Endothelial cell of umbilical vein (primary cell): ENCODE data around the gene NCOA7. TPM values are rescaled to one million over a fixed set of nuclear protein-coding genes. Genes with fewer than 3 reads are reported as not detected.

Source experiments
- BruUV-seq: library from RNA; stranded (reverse); fragments of 400-500 nt; replicated peaks from 2 replicates; lab custom pipeline; 2021; lab: Mats Ljungman, UMichigan
- CTCF ChIA-PET: fragments of 300-600, 350-600 bp; sonication (Branson Sonifier 250); formaldehyde crosslinking; loops from one replicate; lab custom pipeline; 2021; ENCODE audit warnings: antibody characterized with exemption, inconsistent platforms; lab: Charles Lee
- POLR2A ChIA-PET: fragments of 300-600, 350-600 bp; sonication (Branson Sonifier 250); formaldehyde crosslinking; loops from one replicate; lab custom pipeline; 2021; ENCODE audit warnings: antibody characterized with exemption, inconsistent platforms; lab: Charles Lee
- DNase-seq: peaks from one replicate; pipeline ENCODE4 v3.0.0-alpha.2; 2011; ENCODE audit warnings: low read depth, low spot score
- FAIRE-seq: peaks from 2 replicates; lab custom pipeline; 2011; peaks lifted over from hg19 to GRCh38; lab: Jason Lieb, UNC
- H2AFZ ChIP-seq: 2 replicates; pipeline ENCODE4 v1.6.0; 2012; ENCODE audit warnings: low read depth, low read length, control low read depth, inconsistent platforms
- H3K27ac ChIP-seq: 2 replicates; pipeline ENCODE4 v1.5.1; 2011; ENCODE audit warnings: low read depth, mild to moderate bottlenecking, control low read depth, low read length, moderate library complexity; ENCODE audit not compliant: insufficient read depth
- H3K27me3 ChIP-seq, 2 experiments: 2 replicates each; pipeline versions ENCODE4 v1.6.0 to v1.6.1; 2011; ENCODE audit warnings: low read length in 2 of 2, mixed read lengths in 1 of 2; ENCODE audit not compliant: control insufficient read depth in 2 of 2, insufficient read depth in 2 of 2
- H3K36me3 ChIP-seq, 2 experiments: 2 replicates in 1 of 2; 3 replicates in 1 of 2; pipeline ENCODE4 v1.5.1; 2011; ENCODE audit warnings: low read length in 2 of 2, mild to moderate bottlenecking in 1 of 2, moderate library complexity in 1 of 2; ENCODE audit not compliant: control insufficient read depth in 2 of 2, insufficient read depth in 2 of 2; ENCODE audit errors: extremely low read depth in 1 of 2
- H3K4me1 ChIP-seq: 3 replicates; pipeline ENCODE4 v1.5.1; 2011; ENCODE audit warnings: mild to moderate bottlenecking, low read length; ENCODE audit not compliant: control insufficient read depth, insufficient read depth; ENCODE audit errors: extremely low read depth
- H3K4me2 ChIP-seq: 2 replicates; pipeline ENCODE4 v1.6.1; 2011; ENCODE audit warnings: low read length, control low read depth, mixed read lengths; ENCODE audit not compliant: insufficient read depth
- H3K4me3 ChIP-seq, 3 experiments: fragments of 200-600 bp in 1 of 3; sonication (generic), shearing (Covaris generic) in 1 of 3; replicated peaks in 1 of 3; 2 replicates each; pipeline ENCODE4 v1.5.1; 2011 to 2016; ENCODE audit warnings: control low read depth in 3 of 3, low read length in 3 of 3, mild to moderate bottlenecking in 2 of 3, inconsistent platforms in 1 of 3, low read depth in 1 of 3, moderate library complexity in 1 of 3; ENCODE audit not compliant: insufficient read depth in 1 of 3
- H3K79me2 ChIP-seq: 2 replicates; pipeline ENCODE4 v1.6.0; 2012; ENCODE audit warnings: low read length, inconsistent platforms; ENCODE audit not compliant: control insufficient read depth, insufficient read depth
- H3K9ac ChIP-seq: replicated peaks from 2 replicates; pipeline ENCODE3; 2011; ENCODE audit warnings: low read length, control low read depth; ENCODE audit not compliant: insufficient read depth; ENCODE audit errors: extremely low read depth
- H3K9me1 ChIP-seq: replicated peaks from 3 replicates; pipeline ENCODE4 v1.6.0; 2011; ENCODE audit warnings: mild to moderate bottlenecking, low read length; ENCODE audit not compliant: control insufficient read depth, insufficient read depth; ENCODE audit errors: extremely low read depth
- H3K9me3 ChIP-seq: replicated peaks from 2 replicates; pipeline ENCODE4 v1.5.1; 2012; ENCODE audit warnings: low read length, inconsistent platforms; ENCODE audit not compliant: control insufficient read depth, insufficient read depth
- H4K20me1 ChIP-seq: replicated peaks from 2 replicates; pipeline ENCODE3; 2011; ENCODE audit warnings: mild to moderate bottlenecking, low read length; ENCODE audit not compliant: control insufficient read depth, insufficient read depth; ENCODE audit errors: extremely low read depth
- CTCF ChIP-seq, 2 donors: IDR thresholded peaks; 1 replicate in 1 of 2; 2 replicates in 1 of 2; pipeline ENCODE4 v1.5.1; 2011; ENCODE audit warnings: low read length in 2 of 2, mild to moderate bottlenecking in 2 of 2, moderate library complexity in 2 of 2, control low read depth in 1 of 2, inconsistent platforms in 1 of 2, low read depth in 1 of 2; ENCODE audit not compliant: insufficient read depth in 1 of 2; ENCODE audit errors: extremely low read depth in 1 of 2
- GATA2 ChIP-seq: IDR thresholded peaks from 2 replicates; pipeline ENCODE4 v1.7.0; 2011; ENCODE audit warnings: low read depth, mild to moderate bottlenecking, moderate library complexity, mixed read lengths, low read length; ENCODE audit not compliant: insufficient read length, insufficient read depth
- JUN ChIP-seq: IDR thresholded peaks from 2 replicates; pipeline ENCODE4 v1.6.1; 2011; ENCODE audit warnings: borderline replicate concordance, low read depth; ENCODE audit not compliant: insufficient read length, insufficient read depth
- POLR2A ChIP-seq: IDR thresholded peaks from 2 replicates; pipeline ENCODE4 v1.6.1; 2012; ENCODE audit warnings: low read depth, mild to moderate bottlenecking, control low read depth, low read length
- POLR2AphosphoS5 ChIP-seq: IDR thresholded peaks from 2 replicates; pipeline ENCODE4 v1.6.1; 2012; ENCODE audit warnings: low read depth, mild to moderate bottlenecking, control low read depth, low read length, moderate library complexity; ENCODE audit not compliant: insufficient read depth
- dilution Hi-C: fragments of 300-500 bp; cut with MboI; formaldehyde crosslinking; loops from one replicate; pipeline ENCODE4 v1.15.0; 2019; ENCODE audit warnings: low sequenced_read_pairs; ENCODE audit not compliant: extremely low pct_ligation_motif_present
- intact Hi-C: fragments of 100-400 bp; cut with micrococcal nuclease; formaldehyde crosslinking; loops from one replicate; pipeline ENCODE4 v1.10.0; 2022
- polyA plus RNA-seq, 4 experiments: library from polyadenylated mRNA; depleted of rRNA in 3 of 4; stranded (reverse) in 3 of 4; unstranded in 1 of 4; fragments of >200 nt; gene quantifications; 2 replicates each; pipeline versions ENCODE4 v1.2.1 to v1.2.3, GENCODE V29; 2011 to 2012; ENCODE audit warnings: missing spikeins in 1 of 4
- small RNA-seq: library from RNA; depleted of rRNA; stranded (forward); fragments of <200 nt; gene quantifications from one replicate; pipeline ENCODE3, GENCODE V24; 2012; ENCODE audit warnings: low replicate concordance, low read depth; ENCODE audit not compliant: insufficient read depth, insufficient read length
- total RNA-seq: library from RNA; stranded (reverse); gene quantifications from 2 replicates; pipeline ENCODE4 v1.2.3, GENCODE V29; 2021

NCOA7 gene
- total and polyA plus RNA-seq, 2 donors (not counting 3 experiments of a cell fraction or from before 2014, with no cell fraction given): 27.7 to 71.2 TPM

GRCh38 chr6:125974214-125974866, 183.6 kb downstream of the NCOA7 start:
- Histone ChIP-seq H3K4me1 (no peaks in the 10 kb centered on the region), H3K9me1 (no peaks in the 10 kb centered on the region), H2AFZ (no peak overlapping the region), H3K9me3 (no peaks in the 10 kb centered on the region), H3K9ac (no peak overlapping the region), H3K36me3 (peaks cover 0 to 2% of the 10 kb centered on the region in 2 experiments), H3K27ac (no peak overlapping the region), H3K4me3 (no peak overlapping the region), H4K20me1 (no peaks in the 10 kb centered on the region), H3K4me2 (no peak overlapping the region), H3K79me2 (no peaks in the 10 kb centered on the region), H3K27me3 (no peaks in the 10 kb centered on the region)
- DNase-seq (peak; percentile 73), FAIRE-seq (no peak)
- TF ChIP-seq POLR2A (no peak), POLR2AphosphoS5 (no peak), JUN (peak; percentile 13), CTCF (IDR thresholded peaks at IDR 0.05; ENCODE audit: extremely low read depth in 1 of 2, insufficient read depth in 1 of 2, low read depth in 1 of 2, low read length in 2 of 2) (peak; percentile 19 to 33)
- dilution Hi-C loops: no loop called here
- CTCF ChIA-PET: interaction anchor here (0.6 to 3.4 kb wide), 34 partner anchors 9 to 821 kb away, joined by 3 to 76 read pairs (median 6); partner anchors contain the start of genes HINT3, NCOA7, TPD52L1 and TRMT11
- POLR2A ChIA-PET: interaction anchor here (0.5 to 1.0 kb wide), 2 partner anchors 25 to 184 kb away, joined by 3 read pairs; partner anchors contain the start of gene NCOA7
- intact Hi-C loops: loop anchor here (1.0 to 5.0 kb wide), 4 partner anchors 117 to 660 kb away; partner anchors contain the start of gene NCOA7
- no TSS peak for BruUV-seq

GRCh38 chr6:125979101-125979500, 188.3 kb downstream of the NCOA7 start:
- CTCF ChIA-PET: no interaction called here
- H3K27me3 ChIP-seq: no peaks in the 10 kb centered on the region
- H4K20me1 ChIP-seq: no peaks in the 10 kb centered on the region
- FAIRE-seq (no peak), DNase-seq (no peak)
- dilution Hi-C loops: no loop called here
- no TSS peak for BruUV-seq
- H3K4me2 ChIP-seq: no peak overlapping the region
- H3K9me1 ChIP-seq: no peaks in the 10 kb centered on the region
- intact Hi-C loops: no loop called here
- H3K79me2 ChIP-seq: no peaks in the 10 kb centered on the region
- H3K4me1 ChIP-seq: no peaks in the 10 kb centered on the region
- H3K9ac ChIP-seq: no peak overlapping the region
- TF ChIP-seq GATA2: no peak
- peaks cover 0 to 2% of the 10 kb centered on the region in 2 experiments for H3K36me3 ChIP-seq
- no peak overlapping the region for H3K4me3 ChIP-seq
- H3K9me3 ChIP-seq: no peaks in the 10 kb centered on the region
- POLR2A ChIA-PET: no interaction called here
- H2AFZ ChIP-seq: no peak overlapping the region
- no peak overlapping the region for H3K27ac ChIP-seq

Small RNA genes within 50 kb of the gene (small RNA-seq; reads per million reads assigned to genes)
- gene RNA5SP216: not detected

Other genes with a start within 250 kb of the NCOA7 start
- gene HEY2, start 41.3 kb upstream of the NCOA7 start, total RNA-seq: not detected in 2 replicates
- 0.03 and 0.07 TPM in 2 replicates for gene HEY2, start 41.3 kb upstream of the NCOA7 start, polyA plus RNA-seq
- 8.4 and 9.7 TPM in 2 replicates for gene HINT3, start 165.8 kb downstream of the NCOA7 start, total RNA-seq
- gene HINT3, start 165.8 kb downstream of the NCOA7 start, polyA plus RNA-seq: 1.1 and 1.8 TPM in 2 replicates
- gene TRMT11, start 195.6 kb downstream of the NCOA7 start, total RNA-seq: 10.7 and 11.3 TPM in 2 replicates
- gene TRMT11, start 195.6 kb downstream of the NCOA7 start, polyA plus RNA-seq: 4.0 and 5.1 TPM in 2 replicates